Umbilical cord (tissue), 2 donors: Measurements from ENCODE around the gene CAVIN1. TPM values are rescaled to one million over a fixed set of nuclear protein-coding genes. Genes with fewer than 3 reads are reported as not detected.
"Not testable (repeated sequence)": the region's sequence is repeated elsewhere in the genome, so short reads cannot be mapped to it uniquely, and the experiment has no call there.

Source experiments
- DNase-seq: peaks from one replicate; pipeline ENCODE4 v3.0.0-alpha.2; 2015; ENCODE audit warnings: low spot score
- total RNA-seq: library from RNA; depleted of rRNA; stranded (reverse); fragments of >200 nt; gene quantifications from one replicate; pipeline ENCODE4 v1.2.3, GENCODE V29; 2014; ENCODE audit warnings: low replicate concordance; ENCODE audit not compliant: insufficient read depth

Gene CAVIN1
- total RNA-seq, 1 donor from 2014 or later = 759 TPM

DNA sequence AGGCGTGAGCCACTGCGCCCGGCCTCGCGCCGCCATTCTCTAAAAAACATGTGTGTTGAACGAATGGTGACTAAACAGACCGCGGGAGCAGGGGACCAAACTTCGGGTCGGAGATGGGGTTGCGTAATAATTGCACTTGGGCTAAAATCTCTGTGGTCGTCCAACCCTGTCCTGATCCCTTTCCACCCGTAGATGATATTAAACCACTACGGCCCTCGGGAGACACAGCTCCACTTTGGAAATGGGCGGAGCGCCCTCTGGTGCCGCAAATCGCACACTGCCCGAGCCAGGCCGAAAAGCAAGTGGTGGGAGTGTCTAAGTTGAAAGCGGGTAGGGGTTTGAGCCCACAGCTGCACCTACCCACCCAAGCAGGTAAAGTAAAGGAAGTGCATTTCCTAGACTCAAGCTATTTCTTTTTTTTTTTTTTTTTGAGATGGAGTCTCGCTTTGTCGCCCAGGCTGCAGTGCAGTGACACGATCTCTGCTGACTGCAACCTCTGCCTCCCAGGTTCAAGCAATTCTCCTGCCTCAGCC is 17.0 kb downstream of the CAVIN1 start:
- peak; percentile 49 for DNase-seq

DNA sequence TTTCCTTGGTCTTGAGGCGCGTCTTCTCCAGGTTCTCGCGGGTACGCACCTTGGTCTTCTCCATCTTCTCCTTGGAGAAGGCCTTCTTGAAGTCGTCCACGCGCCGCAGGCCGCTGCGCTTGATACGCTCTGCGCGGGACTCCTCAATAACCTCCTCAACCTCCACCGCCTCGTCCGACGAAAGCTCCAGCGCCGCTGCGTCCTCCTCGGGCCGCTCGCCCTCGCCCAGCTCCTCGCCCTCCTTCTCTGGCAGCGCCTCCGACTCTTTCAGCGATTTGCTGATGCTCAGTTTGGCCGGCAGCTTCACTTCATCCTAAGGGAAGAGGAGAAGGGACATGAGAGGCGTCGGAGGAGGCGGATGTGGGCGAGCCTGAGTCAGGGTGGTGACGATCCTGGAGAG is 18.0 kb downstream of the CAVIN1 start:
- no peak for DNase-seq

DNA sequence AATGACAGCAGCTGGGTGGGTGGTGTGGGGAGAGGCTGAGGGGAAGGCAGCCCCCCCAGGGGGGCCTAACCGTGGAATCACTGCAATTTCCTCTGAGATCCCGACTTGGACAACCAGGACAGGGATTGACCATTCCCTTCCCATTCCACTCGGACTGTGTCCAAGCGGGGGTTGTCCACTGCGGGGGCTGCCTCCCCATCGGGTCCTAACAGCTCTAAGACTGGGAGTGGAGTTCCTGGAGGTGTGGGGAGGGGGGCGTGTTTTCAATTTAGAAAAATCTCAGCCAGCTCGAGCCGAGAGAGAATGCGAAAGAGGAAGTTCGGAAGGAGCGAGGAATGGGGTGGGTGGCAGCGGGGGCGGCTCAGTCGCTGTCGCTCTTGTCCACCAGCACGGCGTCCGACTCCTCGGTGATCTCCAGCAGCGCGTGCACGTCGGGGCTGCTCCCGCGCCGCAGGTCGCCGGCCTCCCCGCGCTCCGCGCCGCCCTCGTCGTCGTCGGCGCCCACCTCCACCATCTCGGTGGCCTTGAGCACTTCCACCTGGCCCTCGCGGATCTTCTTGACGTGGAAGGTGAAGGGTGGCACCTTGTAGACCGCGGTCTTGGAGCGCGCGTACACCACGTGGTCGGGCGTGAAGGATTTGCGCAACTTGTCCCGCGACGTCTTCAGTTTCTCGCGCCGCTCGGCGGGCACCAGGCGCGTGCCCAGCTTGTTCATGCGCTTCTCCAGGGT is 18.6 kb downstream of the CAVIN1 start:
- DNase-seq = no peak

DNA sequence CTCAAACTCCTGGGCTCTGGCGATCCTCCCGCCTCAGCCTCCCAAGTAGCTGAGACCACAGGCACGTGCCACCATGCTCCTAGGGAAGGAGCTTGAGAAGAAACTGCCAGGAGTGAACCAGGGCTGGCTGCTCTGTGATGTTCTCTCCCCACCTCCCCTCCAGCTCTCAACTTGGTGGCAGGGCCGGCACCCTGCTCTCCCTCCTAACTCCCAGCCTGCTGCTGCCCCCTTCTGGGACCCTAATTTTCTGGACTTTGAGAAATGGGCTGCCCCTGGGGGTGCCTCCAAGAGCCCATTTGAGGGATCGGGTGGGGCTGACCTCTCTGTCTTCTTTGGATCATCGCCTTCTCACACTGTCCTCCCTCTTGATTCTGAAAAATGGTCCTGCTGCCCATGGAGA is 19.9 kb downstream of the CAVIN1 start:
- DNase-seq = no peak

DNA sequence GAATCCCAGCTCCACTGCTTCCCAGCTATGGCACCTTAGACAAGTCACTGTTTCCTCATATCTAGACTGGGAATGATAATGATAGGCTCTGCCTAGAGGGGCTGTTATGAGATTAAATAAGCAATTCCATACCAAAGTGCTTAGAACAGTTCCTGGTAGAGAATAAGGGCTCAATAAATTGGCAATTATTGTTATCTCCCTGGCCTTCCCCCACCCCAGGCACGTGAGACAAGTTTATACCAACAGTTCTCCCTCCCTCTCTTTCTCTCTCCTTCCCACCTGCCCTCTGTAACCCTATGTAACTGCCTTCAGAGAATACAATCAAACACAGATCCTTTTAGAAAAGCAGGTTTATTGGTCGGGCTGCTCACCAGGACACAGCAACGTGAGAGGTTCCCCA is 20.9 kb downstream of the CAVIN1 start:
- no peak for DNase-seq

DNA sequence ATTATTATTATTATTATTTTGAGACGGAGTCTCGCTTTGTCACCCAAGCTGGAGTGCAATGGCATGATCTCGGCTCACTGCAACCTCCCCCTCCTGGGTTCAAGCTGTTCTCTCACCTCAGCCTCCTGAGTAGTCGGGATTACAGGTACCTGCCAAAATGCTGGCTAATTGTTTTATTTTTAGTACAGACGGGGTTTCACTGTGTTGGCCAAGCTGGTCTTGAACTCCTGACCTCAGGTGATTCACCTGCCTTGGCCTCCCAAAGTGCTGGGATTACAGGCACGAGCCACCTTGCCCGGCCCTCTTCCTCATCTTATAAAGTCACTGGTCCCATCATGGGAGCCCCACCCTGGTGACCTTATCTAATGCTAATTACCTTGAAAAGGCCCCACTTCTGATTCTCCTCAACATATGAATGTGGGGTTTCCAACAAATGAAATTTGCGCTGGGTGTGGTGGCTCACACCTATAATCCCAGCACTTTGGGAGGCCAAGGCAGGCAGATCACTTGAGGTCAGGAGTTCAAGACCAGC is 22.1 kb downstream of the CAVIN1 start:
- DNase-seq = not testable (repeated sequence)

DNA sequence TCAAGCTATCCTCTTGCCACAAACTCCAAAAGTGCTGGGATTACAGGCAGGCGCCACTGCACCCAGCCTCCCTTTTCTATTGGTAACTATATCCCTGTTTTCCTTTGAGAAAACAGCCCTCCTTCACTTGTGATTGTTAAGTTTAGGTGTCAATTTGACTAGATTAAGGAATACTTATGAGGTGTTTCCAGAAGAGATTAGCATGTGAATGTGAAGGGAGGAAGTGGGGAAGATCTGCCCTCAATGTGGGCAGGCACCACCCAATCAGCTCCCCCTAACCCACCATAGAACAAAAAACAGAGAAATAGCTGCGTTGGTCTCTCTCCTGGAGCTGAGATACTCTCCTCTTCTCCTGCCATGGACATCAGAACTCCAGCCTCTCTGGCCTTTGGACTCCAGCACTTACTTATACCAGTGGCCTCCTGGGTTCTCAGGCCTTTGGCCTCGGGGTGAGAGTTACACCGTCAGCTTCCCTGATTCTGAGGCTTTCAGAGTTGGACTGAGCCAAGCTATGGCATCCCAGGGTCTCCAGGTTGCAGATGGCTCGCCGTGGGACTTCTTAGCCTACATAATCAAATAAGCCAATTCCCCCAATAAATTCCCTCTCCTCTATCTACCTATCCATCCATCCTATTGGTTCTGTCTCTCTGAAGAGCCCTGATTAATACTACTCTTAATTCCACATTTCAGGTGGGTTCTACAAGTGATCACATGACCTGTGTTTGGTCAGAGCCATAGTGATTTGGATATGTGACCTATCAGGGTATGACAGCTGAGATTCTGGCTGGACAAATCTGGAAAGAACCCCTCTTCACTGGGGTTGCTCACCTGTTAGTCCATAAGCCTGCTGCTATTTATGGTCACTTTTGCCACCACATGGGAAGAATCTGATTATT is 22.9 kb downstream of the CAVIN1 start:
- DNase-seq = no peak

DNA sequence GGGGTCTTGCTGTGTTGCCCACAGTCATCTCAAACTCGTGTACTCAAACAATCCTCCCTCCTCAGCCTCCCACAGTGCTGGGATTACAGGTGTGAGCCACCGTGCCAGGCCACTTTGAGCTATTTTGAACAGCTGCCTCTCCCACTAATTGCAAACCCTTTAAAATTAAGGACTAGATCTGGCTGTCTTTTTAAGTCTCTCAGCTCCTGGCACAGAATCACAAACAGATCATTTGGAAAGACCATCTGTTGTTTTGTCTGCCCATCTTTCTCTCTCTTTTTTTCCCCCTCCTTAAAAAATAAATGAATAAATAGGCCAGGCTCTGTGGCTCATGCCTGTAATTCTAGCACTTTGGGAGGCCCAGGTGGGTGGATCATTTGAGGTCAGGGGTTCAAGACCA is 23.9 kb downstream of the CAVIN1 start:
- no peak for DNase-seq

DNA sequence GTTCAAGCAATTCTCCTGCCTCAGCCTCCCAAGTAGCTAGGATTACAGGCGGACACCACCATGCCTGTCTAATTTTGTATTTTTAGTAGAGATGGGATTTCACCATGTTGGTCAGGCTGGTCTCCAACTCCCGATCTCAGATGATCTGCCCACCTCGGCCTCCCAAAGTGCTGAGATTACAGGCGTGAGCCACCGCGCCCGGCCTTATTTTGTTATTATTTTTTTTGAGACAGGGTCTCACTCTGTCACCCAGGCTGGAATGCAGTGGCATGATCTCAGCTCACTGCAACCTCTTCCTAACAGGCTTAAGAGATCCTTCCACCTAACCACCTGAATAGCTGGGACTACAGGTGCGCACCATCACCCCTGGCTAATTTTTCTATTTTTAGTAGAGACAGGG is 27.5 kb downstream of the CAVIN1 start:
- DNase-seq = not testable (repeated sequence)

DNA sequence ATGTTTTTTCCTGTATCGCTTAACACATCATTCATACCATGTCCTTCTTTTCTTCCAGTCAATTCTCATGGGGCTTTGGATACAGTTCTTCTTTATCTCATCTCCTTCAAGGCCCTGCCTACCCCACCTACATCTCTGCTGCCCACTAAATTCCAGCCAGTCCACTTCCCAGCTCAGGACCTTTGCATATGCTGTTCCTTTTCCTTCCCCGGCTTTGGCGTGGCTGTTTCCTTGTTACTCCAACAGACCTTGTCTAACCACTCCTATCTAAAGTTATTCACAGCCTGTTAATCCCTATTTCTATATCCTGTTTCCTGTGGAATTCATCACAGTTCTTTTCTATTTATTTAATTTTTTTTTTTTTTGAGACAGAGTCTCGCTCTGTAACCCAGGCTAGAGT is 28.2 kb downstream of the CAVIN1 start:
- DNase-seq = no peak

DNA sequence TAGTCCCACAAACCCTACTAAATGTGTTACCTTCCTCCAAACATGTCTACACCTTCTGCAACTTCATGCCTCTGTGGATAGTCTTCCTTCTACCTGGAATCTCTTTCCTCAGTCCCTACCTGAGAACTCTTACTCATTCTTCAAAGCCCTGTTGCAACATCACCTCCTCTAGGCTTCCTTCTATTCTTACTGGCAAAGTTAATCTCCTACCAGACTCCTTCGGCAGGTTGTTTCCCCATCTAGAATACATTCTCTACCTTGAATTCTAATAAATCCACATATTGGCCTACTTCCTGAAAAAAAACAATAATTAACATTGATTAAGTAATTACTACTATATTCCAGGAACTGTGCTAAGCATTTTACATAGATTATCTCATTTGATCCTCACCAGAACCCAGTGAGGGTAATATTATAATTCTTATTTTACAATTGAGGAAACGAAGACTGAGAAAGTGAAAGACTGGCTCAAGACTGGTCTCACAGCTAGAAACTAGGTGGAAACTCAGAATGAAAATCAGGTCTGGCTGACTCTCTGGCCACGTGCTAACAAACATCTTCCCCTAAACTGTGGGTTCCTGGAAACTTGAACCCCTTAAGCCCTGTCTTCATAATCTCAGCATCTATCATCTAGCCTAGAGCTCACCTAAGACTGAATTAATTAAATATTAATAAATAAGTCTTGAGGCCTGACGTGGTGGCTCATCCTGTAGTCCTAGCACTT is 30.2 kb downstream of the CAVIN1 start:
- no peak for DNase-seq

DNA sequence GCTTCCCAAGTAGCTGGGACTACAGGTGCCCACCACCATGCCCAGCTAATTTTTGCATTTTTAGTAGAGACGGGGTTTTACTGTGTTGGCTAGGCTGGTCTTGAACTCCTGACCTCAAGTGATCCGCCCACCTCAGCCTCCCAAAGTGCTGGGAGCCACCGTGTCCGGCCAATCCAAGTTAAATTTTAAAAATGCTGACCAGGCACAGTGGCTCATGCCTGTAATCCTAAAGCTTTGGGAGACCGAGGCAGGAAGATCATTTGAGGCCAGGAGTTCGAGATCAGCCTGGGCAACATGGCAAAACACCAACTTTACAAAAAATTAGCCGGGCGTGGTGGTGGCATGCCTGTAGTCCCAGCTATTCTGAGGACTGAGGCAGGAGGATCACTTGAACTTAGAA is 31.6 kb downstream of the CAVIN1 start:
- DNase-seq = not testable (repeated sequence)

DNA sequence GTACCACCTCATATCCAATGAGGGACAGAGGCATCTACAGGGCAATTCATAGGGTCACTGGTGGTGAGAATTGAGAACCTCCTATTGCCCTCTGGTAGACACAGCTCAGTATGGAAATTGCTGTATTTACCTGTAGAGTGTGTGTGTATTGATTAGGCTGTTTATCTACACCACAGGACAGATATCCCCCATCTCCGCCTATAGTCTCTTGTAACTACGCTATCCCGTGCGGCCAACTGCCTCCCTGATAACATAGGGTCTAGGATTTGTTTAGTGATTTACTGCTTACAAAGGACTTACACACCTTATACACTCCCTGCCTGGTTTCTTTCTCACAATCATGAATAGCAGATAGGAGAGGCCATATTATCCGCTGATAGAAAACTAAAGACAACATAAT is 33.2 kb downstream of the CAVIN1 start:
- DNase-seq = no peak

DNA sequence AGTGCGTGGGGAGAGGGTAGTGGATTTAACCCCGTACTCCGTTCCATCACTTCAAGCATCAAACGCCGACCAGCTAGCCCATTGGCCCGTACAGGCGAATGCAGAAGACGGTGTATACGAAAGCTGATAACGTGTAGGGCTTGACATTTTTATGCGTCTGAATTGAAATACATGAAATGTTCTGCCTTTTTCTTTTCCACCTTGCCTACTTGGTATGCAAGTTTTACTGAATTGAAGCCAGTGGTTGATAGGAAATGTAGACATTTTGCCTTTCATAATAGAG is 34.0 kb downstream of the CAVIN1 start:
- no peak for DNase-seq

DNA sequence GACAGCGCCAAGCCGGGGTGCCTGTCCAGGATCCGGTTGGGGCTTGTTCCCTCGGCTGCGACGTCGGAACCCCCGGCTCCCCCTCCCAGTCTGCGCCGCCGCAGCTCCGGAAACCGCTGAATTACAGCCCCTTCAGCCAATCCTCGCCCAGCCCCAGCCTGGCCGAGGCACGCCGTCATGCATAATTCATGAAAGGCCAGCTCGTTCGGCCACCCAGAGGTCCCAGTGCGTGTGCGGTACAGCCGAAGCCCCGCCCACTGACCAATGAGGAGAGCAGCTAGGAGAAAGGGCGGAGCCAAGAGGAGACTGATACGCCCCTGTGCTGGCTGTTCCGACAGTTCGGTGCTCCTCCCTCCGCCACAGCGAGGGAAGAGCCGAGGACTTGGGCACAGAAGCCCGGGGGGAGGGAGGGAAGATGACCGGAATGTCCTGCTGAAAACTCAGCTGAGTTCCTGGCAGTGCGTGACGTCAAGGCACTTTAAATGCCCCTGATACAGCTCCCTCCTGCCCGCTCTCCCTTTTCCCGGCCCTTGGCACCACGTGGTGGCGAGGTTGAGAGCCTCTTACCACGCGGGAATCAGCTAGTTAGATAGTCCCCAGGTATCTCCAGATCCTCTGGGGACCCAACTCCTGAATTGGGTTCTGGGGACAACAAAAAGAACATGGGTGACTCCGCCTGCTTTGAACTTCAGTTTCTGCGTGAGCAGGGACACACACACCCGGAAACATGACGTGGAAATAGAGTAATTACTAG is 34.5 kb downstream of the CAVIN1 start, which contains the start of gene STAT3:
Gene STAT3, minus strand, starts transcription at position 62 of the 754 bp plus-strand sequence. CDS start 39,926 bp downstream, outside the sequence.
- peak; percentile 100 for DNase-seq

DNA sequence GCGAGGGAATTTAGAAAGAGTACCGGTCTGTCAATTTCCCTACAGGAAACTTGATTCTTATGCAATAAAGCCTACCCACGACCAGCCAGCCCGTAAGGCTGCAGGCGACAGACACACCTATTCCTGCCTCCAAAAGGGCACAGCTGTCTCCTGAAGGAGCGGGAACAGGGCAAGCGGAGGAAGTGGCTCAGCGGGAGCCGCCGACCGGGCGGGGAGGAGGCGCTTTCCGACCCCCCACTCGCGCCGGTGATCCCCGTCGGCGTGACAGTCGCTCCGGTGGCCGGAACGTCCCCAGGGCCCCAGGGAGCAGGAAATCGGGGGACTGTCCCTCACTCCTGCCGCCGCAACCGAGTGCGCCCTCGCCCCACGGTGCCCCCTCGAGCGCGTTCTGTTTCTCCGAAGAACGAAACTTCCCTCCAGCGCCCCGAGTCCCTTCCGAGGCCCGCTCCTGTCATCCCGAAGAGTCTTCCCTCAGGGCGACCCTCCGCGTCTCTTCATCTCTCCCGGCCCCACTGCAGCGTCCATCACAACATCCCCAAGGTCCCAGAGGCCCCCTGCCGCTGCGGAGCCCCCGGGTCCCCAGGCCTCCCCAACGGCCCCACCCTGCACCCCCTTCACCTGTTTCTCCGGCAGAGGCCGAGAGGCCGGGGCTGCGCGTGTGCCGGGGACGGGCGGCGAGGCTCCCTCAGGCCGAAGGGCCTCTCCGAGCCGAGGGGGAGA is 35.2 kb downstream of the CAVIN1 start:
- no peak for DNase-seq

DNA sequence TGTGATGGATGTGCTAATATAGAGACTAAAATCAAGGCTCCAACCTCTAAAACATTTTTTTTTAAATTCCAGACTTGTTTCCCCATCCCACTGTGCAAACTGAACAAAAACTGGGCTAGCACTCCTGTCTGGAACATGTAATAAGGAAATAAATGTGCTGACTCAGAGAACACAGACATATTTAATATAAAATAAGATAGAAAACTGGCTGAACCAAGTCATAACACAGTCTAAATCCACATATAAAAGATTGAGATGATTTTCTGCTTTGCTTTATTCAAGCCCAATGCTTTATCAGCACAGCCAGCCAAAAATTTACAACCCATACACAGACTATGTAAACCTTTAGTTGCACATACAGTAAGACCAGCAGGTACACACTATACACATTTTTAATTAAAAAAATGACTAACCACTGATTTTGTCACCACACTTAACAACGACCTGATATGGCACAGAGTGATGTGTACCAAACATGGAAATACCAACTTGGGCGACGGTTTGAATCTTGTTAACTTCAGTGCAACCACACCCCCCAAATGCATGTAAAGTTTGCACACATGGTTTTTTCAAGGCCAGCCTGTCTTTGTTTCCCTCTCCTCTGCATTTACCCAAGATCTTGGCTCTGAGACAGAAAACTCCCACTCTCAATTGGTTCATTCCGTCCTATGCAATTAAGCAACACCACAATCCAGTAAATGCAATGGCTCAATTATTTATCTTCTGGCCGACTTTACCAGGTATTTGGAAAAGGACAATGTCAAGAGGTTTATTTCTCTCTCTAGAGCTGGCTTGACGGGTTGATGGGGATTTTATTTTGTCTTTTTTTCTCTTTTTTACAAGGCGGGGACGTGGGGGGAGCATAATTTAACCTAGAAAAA is 36.0 kb downstream of the CAVIN1 start:
- DNase-seq = peak; percentile 74

DNA sequence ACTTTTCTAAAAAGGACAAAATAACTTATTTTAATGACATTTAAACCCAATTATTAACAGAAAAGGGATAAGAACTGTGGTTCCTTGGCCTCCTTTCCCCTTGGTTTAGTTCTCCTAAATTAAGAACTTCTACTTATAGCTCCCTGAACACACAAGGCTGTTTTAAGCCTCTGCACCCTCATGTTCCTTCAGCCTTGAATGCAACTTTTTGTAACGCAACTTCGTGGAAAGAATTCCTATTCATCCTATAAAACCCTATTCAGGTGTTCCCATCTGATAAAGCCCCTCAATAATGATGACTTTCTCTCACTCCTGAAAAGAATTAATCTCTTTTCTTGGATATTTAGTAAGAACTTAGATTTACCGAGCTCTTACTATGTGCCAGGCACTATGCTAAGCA is 41.2 kb downstream of the CAVIN1 start:
- no peak for DNase-seq

DNA sequence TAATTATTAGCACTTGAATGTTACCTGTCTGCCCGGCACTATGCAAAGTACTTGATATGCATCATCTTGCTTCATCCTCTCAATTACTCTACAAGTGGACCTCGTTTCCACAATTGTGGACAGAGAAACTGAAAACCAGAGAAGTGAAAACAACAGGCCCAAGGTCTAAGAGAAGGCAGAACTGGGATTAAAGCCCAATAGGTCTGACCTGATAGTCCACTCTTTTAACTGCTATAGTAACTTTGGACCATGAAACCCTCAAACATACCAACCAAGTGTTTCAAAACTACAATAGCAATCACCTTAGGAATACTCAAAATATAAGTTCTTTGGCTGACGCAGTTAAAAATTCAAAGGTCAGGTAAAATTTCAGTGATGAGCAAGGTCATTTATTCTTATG is 42.1 kb downstream of the CAVIN1 start:
- no peak for DNase-seq
